A673 (cell line): ENCODE data around the gene PARD3. TPM values are rescaled to one million over a fixed set of nuclear protein-coding genes. Genes with fewer than 3 reads are reported as not detected.

Experiments used
- BruUV-seq: library from RNA; stranded (reverse); fragments of 400-500 nt; replicated peaks from 2 replicates; lab custom pipeline; 2021; lab: Mats Ljungman, UMichigan
- CTCF ChIA-PET: fragments of 300-600 bp; sonication (Branson Sonifier 250); formaldehyde crosslinking; loops from one replicate; lab custom pipeline; 2022; ENCODE audit warnings: antibody characterized with exemption; lab: Charles Lee
- POLR2A ChIA-PET: fragments of 300-600 bp; sonication (Branson Sonifier 250); formaldehyde crosslinking; loops from one replicate; lab custom pipeline; 2022; ENCODE audit warnings: antibody characterized with exemption; ENCODE audit not compliant: low non-redundant PET; lab: Charles Lee
- DNase-seq: peaks from one replicate; pipeline ENCODE4 v3.0.0-alpha.2; 2015; ENCODE audit warnings: low spot score
- H3K27ac ChIP-seq: fragments of 200-600 bp; sonication (generic); 2 replicates; pipeline ENCODE4 v1.5.1; 2016; ENCODE audit warnings: mixed run types, low read depth, mild to moderate bottlenecking, mixed read lengths, antibody characterized with exemption, low read length; ENCODE audit not compliant: poor library complexity, severe bottlenecking
- H3K27me3 ChIP-seq: fragments of 200-600 bp; sonication (generic); replicated peaks from 2 replicates; pipeline ENCODE4 v1.6.1; 2017; ENCODE audit warnings: mixed run types, low read depth, mild to moderate bottlenecking, mixed read lengths, antibody characterized with exemption, low read length; ENCODE audit not compliant: insufficient read depth, poor library complexity
- H3K36me3 ChIP-seq: fragments of 200-600 bp; sonication (generic); 2 replicates; pipeline ENCODE4 v1.6.1; 2016; ENCODE audit warnings: mixed run types, mild to moderate bottlenecking, mixed read lengths, antibody characterized with exemption, low read length; ENCODE audit not compliant: insufficient read depth, poor library complexity, severe bottlenecking
- H3K4me1 ChIP-seq: fragments of 200-600 bp; sonication (generic); 2 replicates; pipeline ENCODE4 v1.6.1; 2017; ENCODE audit warnings: mixed run types, mild to moderate bottlenecking, mixed read lengths, antibody characterized with exemption, low read length; ENCODE audit not compliant: insufficient read depth, poor library complexity, severe bottlenecking
- H3K4me3 ChIP-seq: fragments of 200-600 bp; sonication (generic); 2 replicates; pipeline ENCODE4 v1.5.1; 2016; ENCODE audit warnings: low read depth, mixed run types, mild to moderate bottlenecking, mixed read lengths, low read length; ENCODE audit not compliant: poor library complexity, severe bottlenecking
- H3K9me3 ChIP-seq: fragments of 200-600 bp; sonication (generic); 2 replicates; pipeline ENCODE4 v1.6.1; 2016; ENCODE audit warnings: mixed run types, low read depth, mild to moderate bottlenecking, mixed read lengths, antibody characterized with exemption, low read length; ENCODE audit not compliant: poor library complexity, severe bottlenecking
- EZH2 ChIP-seq: fragments of 200-600 bp; sonication (generic); IDR thresholded peaks from 2 replicates; pipeline ENCODE4 v1.6.1; 2017; ENCODE audit warnings: borderline replicate concordance, low read depth, mild to moderate bottlenecking, mixed read lengths, antibody characterized with exemption, low read length; ENCODE audit not compliant: poor library complexity, severe bottlenecking
- intact Hi-C: fragments of 100-400 bp; cut with micrococcal nuclease; formaldehyde crosslinking; loops from one replicate; pipeline ENCODE4 v1.10.0; 2022; ENCODE audit not compliant: unreplicated experiment
- total RNA-seq: library from RNA; stranded (reverse); gene quantifications from 2 replicates; pipeline ENCODE4 v1.2.3, GENCODE V29; 2021
- TF ChIP-seq, protein P1 (sequence below): fragments of 300-800, 200-600 bp; sonication (generic); conservative IDR thresholded peaks from 2 replicates; pipeline ENCODE4 v1.5.1; 2017; ENCODE audit warnings: low read depth, mild to moderate bottlenecking, antibody characterized with exemption, low read length, moderate library complexity, mixed read lengths

Gene PARD3
- total RNA-seq, 1 experiment from 2014 or later = 28.0 TPM

DNA sequence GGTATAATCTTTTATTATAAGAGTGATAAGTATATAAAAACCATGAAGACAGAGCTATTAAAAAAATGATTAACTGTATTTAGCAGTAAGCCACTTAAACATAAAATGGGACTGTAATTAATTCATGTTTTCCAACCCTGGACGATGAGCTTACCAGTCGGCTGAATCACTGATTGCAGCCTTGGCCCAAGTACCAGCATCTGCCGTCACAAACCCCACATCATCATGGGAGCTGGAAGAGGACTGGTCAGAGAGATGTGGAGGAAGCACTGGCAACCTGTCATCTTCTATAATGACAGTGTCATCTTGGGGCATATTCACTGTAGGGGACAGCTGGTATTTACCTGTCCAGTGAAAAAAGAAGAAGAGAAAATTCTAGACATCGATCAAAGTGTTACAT is 473.6 kb downstream of the PARD3 start:
- ChIA-PET POLR2A (no interaction called here), CTCF (no interaction called here)
- Histone ChIP-seq H3K9me3 (no peaks in the 10 kb centered on the region), H3K27me3 (no peaks in the 10 kb centered on the region), H3K4me3 (no peak overlapping the region), H3K27ac (no peak overlapping the region), H3K36me3 (no peaks in the 10 kb centered on the region), H3K4me1 (peaks cover 15% of the 10 kb centered on the region)
- intact Hi-C loops = no loop called here
- no peak for DNase-seq
- no TSS peak for BruUV-seq
- no peak for TF ChIP-seq EZH2
- TF ChIP-seq, protein P1, sequence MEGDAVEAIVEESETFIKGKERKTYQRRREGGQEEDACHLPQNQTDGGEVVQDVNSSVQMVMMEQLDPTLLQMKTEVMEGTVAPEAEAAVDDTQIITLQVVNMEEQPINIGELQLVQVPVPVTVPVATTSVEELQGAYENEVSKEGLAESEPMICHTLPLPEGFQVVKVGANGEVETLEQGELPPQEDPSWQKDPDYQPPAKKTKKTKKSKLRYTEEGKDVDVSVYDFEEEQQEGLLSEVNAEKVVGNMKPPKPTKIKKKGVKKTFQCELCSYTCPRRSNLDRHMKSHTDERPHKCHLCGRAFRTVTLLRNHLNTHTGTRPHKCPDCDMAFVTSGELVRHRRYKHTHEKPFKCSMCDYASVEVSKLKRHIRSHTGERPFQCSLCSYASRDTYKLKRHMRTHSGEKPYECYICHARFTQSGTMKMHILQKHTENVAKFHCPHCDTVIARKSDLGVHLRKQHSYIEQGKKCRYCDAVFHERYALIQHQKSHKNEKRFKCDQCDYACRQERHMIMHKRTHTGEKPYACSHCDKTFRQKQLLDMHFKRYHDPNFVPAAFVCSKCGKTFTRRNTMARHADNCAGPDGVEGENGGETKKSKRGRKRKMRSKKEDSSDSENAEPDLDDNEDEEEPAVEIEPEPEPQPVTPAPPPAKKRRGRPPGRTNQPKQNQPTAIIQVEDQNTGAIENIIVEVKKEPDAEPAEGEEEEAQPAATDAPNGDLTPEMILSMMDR = no peak

DNA sequence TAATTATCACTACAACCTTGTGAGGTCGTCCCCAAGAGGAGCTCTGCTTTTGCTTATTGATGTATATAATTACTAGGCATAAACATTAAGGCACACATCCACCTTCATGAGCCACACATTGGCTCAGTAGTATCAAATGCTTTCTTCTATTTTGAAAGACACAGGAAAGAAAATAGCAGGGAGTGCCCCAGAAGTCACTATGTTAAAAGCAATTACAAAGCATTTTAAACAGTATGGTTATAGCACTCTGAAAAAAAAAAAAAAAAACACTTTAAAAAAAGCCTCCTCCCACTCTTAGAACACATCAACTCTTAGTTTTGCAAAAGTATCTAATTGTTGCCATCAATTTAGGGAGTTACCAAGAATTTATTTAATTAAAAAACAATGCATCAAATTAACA is 474.2 kb downstream of the PARD3 start:
- Histone ChIP-seq H3K36me3 (no peaks in the 10 kb centered on the region), H3K27me3 (no peaks in the 10 kb centered on the region), H3K9me3 (no peaks in the 10 kb centered on the region), H3K27ac (no peak overlapping the region), H3K4me3 (no peak overlapping the region), H3K4me1 (peaks cover 15% of the 10 kb centered on the region)
- no TSS peak for BruUV-seq
- intact Hi-C loops = no loop called here
- TF ChIP-seq EZH2 = no peak
- TF ChIP-seq, protein P1 = no peak
- no peak for DNase-seq
- CTCF ChIA-PET = no interaction called here
- POLR2A ChIA-PET = no interaction called here

DNA sequence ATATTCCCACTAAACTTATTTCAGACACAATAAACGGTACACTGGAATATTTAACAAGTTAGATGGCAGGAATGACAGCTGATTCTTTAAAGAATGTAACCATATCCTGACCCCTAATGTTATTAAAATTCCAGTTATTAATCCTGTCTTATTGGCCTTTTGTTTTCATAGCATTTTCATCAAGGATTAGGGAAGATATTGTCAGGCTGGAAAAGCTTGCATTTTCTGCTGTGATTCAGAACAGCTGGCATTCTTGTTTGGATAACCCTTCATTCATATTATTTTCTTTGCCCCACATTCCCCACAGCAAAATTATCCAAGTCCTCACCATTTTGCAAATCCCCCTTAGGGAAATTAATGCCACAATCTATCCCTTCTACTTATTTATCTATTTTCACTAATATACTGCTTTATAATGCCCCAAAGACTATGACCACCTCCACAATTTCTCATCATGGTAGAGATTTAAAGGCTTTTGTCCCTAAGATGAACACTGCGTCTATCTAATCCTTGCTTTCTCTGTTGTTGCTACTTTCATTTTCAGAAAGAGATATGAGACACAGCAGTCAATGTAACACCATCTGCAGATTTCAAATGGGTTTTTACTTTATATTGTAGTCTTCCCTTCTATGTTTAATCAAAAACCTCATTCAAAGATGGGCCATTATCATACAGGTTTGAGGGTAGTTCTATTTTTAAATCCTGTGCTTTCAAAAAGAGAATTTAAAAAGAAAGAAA is 475.1 kb downstream of the PARD3 start:
- TF ChIP-seq, protein P1 = no peak
- no peak for TF ChIP-seq EZH2
- Histone ChIP-seq H3K36me3 (no peaks in the 10 kb centered on the region), H3K27ac (no peak overlapping the region), H3K4me3 (no peak overlapping the region), H3K27me3 (no peaks in the 10 kb centered on the region), H3K9me3 (no peaks in the 10 kb centered on the region), H3K4me1 (peaks cover 15% of the 10 kb centered on the region)
- intact Hi-C loops = no loop called here
- POLR2A ChIA-PET = no interaction called here
- no peak for DNase-seq
- CTCF ChIA-PET = no interaction called here
- no TSS peak for BruUV-seq
